WTC11 (cell line): Measurements from ENCODE around the gene ATP6V1G1. TPM values are rescaled to one million over a fixed set of nuclear protein-coding genes. Genes with fewer than 3 reads are reported as not detected.

ENCODE experiments used
- ATAC-seq: fragments of 200-7000 bp; cut with Tn5 transposase; 2 replicates; pipeline ENCODE4 v1.10.0; 2021; ENCODE audit warnings: mild to moderate bottlenecking, moderate library complexity
- CTCF ChIA-PET: fragments of 300-600 bp; sonication (Branson Sonifier 250); formaldehyde crosslinking; loops from one replicate; lab custom pipeline; 2021; ENCODE audit warnings: antibody characterized with exemption; lab: Charles Lee
- POLR2A ChIA-PET: fragments of 350-600 bp; sonication (Branson Sonifier 250); formaldehyde crosslinking; loops from one replicate; lab custom pipeline; 2021; ENCODE audit warnings: antibody characterized with exemption; lab: Charles Lee
- DNase-seq: peaks from one replicate; pipeline ENCODE4 v3.0.0; 2021; ENCODE audit warnings: low spot score
- H3K27ac Mint-ChIP-seq: 2 replicates; pipeline ENCODE4 v1.8.0; 2021; ENCODE audit warnings: mixed read lengths
- H3K27me3 Mint-ChIP-seq: 2 replicates; pipeline ENCODE4 v1.8.0; 2021; ENCODE audit warnings: low read depth, mild to moderate bottlenecking, moderate library complexity, mixed read lengths
- H3K36me3 Mint-ChIP-seq: 2 replicates; pipeline ENCODE4 v1.8.0; 2021; ENCODE audit warnings: mixed read lengths
- H3K4me1 Mint-ChIP-seq: 2 replicates; pipeline ENCODE4 v1.8.0; 2022; ENCODE audit warnings: mixed read lengths
- H3K4me3 Mint-ChIP-seq: 2 replicates; pipeline ENCODE4 v1.8.0; 2021; ENCODE audit warnings: mild to moderate bottlenecking, moderate library complexity, mixed read lengths
- H3K9me3 Mint-ChIP-seq: 2 replicates; pipeline ENCODE4 v1.8.0; 2021; ENCODE audit warnings: mixed read lengths
- AFF4 ChIP-seq: sonication (generic); formaldehyde crosslinking; IDR thresholded peaks from 2 replicates; pipeline ENCODE4 v1.8.1; 2023; ENCODE audit warnings: mild to moderate bottlenecking, missing genetic modification reagents, borderline replicate concordance
- E2F1 ChIP-seq: sonication (generic); formaldehyde crosslinking; IDR thresholded peaks from 2 replicates; pipeline ENCODE4 v1.8.0; 2022; ENCODE audit warnings: mild to moderate bottlenecking, missing genetic modification reagents
- EMX1 ChIP-seq: fragments of 250-450 bp; sonication (Bioruptor Pico); IDR thresholded peaks from 2 replicates; pipeline ENCODE4 v1.8.0; 2021; ENCODE audit warnings: mild to moderate bottlenecking
- ESRRA ChIP-seq: sonication (generic); formaldehyde crosslinking; IDR thresholded peaks from 2 replicates; pipeline ENCODE4 v1.8.1; 2022; ENCODE audit warnings: mild to moderate bottlenecking, missing genetic modification reagents, borderline replicate concordance
- ETV6 ChIP-seq: sonication (generic); formaldehyde crosslinking; IDR thresholded peaks from 2 replicates; pipeline ENCODE4 v1.8.1; 2022; ENCODE audit warnings: mild to moderate bottlenecking, missing genetic modification reagents
- IRF2 ChIP-seq: sonication (generic); formaldehyde crosslinking; IDR thresholded peaks from 2 replicates; pipeline ENCODE4 v1.8.0; 2022; ENCODE audit warnings: low read depth, missing genetic modification reagents, borderline replicate concordance
- JAZF1 ChIP-seq: fragments of 250-450 bp; sonication (Bioruptor Pico); IDR thresholded peaks from 2 replicates; pipeline ENCODE4 v1.9.0; 2021; ENCODE audit warnings: moderate library complexity, mild to moderate bottlenecking, inconsistent platforms
- MYBL2 ChIP-seq: sonication (generic); formaldehyde crosslinking; IDR thresholded peaks from 2 replicates; pipeline ENCODE4 v1.8.1; 2023; ENCODE audit warnings: mild to moderate bottlenecking, moderate library complexity, missing genetic modification reagents
- NR3C1 ChIP-seq: sonication (generic); formaldehyde crosslinking; conservative IDR thresholded peaks from 2 replicates; pipeline ENCODE4 v1.8.1; 2023; ENCODE audit warnings: low read depth, mild to moderate bottlenecking, missing genetic modification reagents
- OVOL2 ChIP-seq: fragments of 250-450 bp; sonication (Bioruptor Pico); IDR thresholded peaks from 2 replicates; pipeline ENCODE4 v1.9.0; 2021; ENCODE audit warnings: mild to moderate bottlenecking, borderline replicate concordance
- RORB ChIP-seq: fragments of 250-450 bp; sonication (Bioruptor Pico); IDR thresholded peaks from 2 replicates; pipeline ENCODE4 v1.9.0; 2021; ENCODE audit warnings: mild to moderate bottlenecking
- ZNF232 ChIP-seq: sonication (generic); formaldehyde crosslinking; IDR thresholded peaks from 2 replicates; pipeline ENCODE4 v1.8.0; 2022; ENCODE audit warnings: mild to moderate bottlenecking, missing genetic modification reagents
- ZNF396 ChIP-seq: fragments of 250-450 bp; sonication (Bioruptor Pico); IDR thresholded peaks from 2 replicates; pipeline ENCODE4 v1.8.0; 2021; ENCODE audit warnings: mild to moderate bottlenecking, moderate library complexity, borderline replicate concordance
- ZNF416 ChIP-seq: fragments of 250-450 bp; sonication (Bioruptor Pico); IDR thresholded peaks from 2 replicates; pipeline ENCODE4 v1.9.0; 2021; ENCODE audit warnings: mild to moderate bottlenecking, inconsistent platforms
- ZNF423 ChIP-seq: fragments of 250-450 bp; sonication (Bioruptor Pico); IDR thresholded peaks from 2 replicates; pipeline ENCODE4 v2.1.2; 2022; ENCODE audit warnings: mild to moderate bottlenecking, moderate library complexity
- ZNF671 ChIP-seq: fragments of 250-450 bp; sonication (Bioruptor Pico); IDR thresholded peaks from 2 replicates; pipeline ENCODE4 v1.8.0; 2021; ENCODE audit warnings: mild to moderate bottlenecking
- total RNA-seq: library from RNA; stranded (reverse); gene quantifications from 3 replicates; pipeline ENCODE4 v1.2.3, GENCODE V29; 2021
- TF ChIP-seq, protein P1 (sequence below): fragments of 250-450 bp; sonication (Bioruptor Pico); IDR thresholded peaks from 2 replicates; pipeline ENCODE4 v1.9.0; 2021; ENCODE audit warnings: mild to moderate bottlenecking
- TF ChIP-seq, protein P2 (sequence below): sonication (generic); formaldehyde crosslinking; IDR thresholded peaks from 2 replicates; pipeline ENCODE4 v1.8.0; 2022; ENCODE audit warnings: mild to moderate bottlenecking, missing genetic modification reagents
- TF ChIP-seq, protein P3 (sequence below): sonication (generic); formaldehyde crosslinking; IDR thresholded peaks from 2 replicates; pipeline ENCODE4 v1.8.0; 2022; ENCODE audit warnings: missing genetic modification reagents

ATP6V1G1 gene
- total RNA-seq, 1 experiment from 2014 or later = 108 TPM

GRCh38 chr9:114641967-114642366 is 54.4 kb downstream of the ATP6V1G1 start:
- Mint-ChIP-seq H3K4me1 (no peaks in the 10 kb centered on the region), H3K9me3 (peaks cover 9% of the 10 kb centered on the region), H3K36me3 (peaks cover 35% of the 10 kb centered on the region), H3K4me3 (no peak overlapping the region), H3K27ac (no peak overlapping the region), H3K27me3 (no peaks in the 10 kb centered on the region)
- ChIA-PET POLR2A (no interaction called here), CTCF (interaction anchor here (3.2 kb wide), 1 partner anchor 11 kb away, joined by 17 read pairs; no protein-coding TSS in a partner anchor)
- no peak for DNase-seq
- ATAC-seq = no peak
- TF ChIP-seq AFF4 (no peak), JAZF1 (CRISPR knock-in tag) (no peak), E2F1 (CRISPR knock-in tag) (no peak), NR3C1 (CRISPR knock-in tag) (no peak), ESRRA (CRISPR knock-in tag) (no peak), ZNF671 (CRISPR knock-in tag) (no peak), EMX1 (no peak), ZNF416 (CRISPR knock-in tag) (no peak), RORB (no peak), IRF2 (CRISPR knock-in tag) (no peak), ETV6 (CRISPR knock-in tag) (no peak), MYBL2 (CRISPR knock-in tag) (no peak), OVOL2 (CRISPR knock-in tag) (no peak), ZNF232 (CRISPR knock-in tag) (no peak), ZNF396 (CRISPR knock-in tag) (no peak), ZNF423 (CRISPR knock-in tag) (no peak)
- TF ChIP-seq, protein P1, sequence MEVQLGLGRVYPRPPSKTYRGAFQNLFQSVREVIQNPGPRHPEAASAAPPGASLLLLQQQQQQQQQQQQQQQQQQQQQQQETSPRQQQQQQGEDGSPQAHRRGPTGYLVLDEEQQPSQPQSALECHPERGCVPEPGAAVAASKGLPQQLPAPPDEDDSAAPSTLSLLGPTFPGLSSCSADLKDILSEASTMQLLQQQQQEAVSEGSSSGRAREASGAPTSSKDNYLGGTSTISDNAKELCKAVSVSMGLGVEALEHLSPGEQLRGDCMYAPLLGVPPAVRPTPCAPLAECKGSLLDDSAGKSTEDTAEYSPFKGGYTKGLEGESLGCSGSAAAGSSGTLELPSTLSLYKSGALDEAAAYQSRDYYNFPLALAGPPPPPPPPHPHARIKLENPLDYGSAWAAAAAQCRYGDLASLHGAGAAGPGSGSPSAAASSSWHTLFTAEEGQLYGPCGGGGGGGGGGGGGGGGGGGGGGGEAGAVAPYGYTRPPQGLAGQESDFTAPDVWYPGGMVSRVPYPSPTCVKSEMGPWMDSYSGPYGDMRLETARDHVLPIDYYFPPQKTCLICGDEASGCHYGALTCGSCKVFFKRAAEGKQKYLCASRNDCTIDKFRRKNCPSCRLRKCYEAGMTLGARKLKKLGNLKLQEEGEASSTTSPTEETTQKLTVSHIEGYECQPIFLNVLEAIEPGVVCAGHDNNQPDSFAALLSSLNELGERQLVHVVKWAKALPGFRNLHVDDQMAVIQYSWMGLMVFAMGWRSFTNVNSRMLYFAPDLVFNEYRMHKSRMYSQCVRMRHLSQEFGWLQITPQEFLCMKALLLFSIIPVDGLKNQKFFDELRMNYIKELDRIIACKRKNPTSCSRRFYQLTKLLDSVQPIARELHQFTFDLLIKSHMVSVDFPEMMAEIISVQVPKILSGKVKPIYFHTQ = no peak
- TF ChIP-seq, protein P2, sequence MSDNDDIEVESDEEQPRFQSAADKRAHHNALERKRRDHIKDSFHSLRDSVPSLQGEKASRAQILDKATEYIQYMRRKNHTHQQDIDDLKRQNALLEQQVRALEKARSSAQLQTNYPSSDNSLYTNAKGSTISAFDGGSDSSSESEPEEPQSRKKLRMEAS (CRISPR knock-in tag) = no peak
- TF ChIP-seq, protein P3, sequence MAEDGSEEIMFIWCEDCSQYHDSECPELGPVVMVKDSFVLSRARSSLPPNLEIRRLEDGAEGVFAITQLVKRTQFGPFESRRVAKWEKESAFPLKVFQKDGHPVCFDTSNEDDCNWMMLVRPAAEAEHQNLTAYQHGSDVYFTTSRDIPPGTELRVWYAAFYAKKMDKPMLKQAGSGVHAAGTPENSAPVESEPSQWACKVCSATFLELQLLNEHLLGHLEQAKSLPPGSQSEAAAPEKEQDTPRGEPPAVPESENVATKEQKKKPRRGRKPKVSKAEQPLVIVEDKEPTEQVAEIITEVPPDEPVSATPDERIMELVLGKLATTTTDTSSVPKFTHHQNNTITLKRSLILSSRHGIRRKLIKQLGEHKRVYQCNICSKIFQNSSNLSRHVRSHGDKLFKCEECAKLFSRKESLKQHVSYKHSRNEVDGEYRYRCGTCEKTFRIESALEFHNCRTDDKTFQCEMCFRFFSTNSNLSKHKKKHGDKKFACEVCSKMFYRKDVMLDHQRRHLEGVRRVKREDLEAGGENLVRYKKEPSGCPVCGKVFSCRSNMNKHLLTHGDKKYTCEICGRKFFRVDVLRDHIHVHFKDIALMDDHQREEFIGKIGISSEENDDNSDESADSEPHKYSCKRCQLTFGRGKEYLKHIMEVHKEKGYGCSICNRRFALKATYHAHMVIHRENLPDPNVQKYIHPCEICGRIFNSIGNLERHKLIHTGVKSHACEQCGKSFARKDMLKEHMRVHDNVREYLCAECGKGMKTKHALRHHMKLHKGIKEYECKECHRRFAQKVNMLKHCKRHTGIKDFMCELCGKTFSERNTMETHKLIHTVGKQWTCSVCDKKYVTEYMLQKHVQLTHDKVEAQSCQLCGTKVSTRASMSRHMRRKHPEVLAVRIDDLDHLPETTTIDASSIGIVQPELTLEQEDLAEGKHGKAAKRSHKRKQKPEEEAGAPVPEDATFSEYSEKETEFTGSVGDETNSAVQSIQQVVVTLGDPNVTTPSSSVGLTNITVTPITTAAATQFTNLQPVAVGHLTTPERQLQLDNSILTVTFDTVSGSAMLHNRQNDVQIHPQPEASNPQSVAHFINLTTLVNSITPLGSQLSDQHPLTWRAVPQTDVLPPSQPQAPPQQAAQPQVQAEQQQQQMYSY (CRISPR knock-in tag) = no peak
